Pons (tissue), 1 donor: Measurements from ENCODE around the gene TIMM8A.

Source experiments
- DNase-seq: peaks from one replicate; pipeline ENCODE4 v3.0.0-alpha.2; 2016; ENCODE audit warnings: low spot score

Gene TIMM8A

GRCh38 chrX:101348452-101349192, at the start of gene TIMM8A:
TSS of gene TIMM8A (minus strand) at chrX:101348742. CDS start at chrX:101348664, 78 bp downstream.
- peak; percentile 53 for DNase-seq

GRCh38 chrX:101397779-101398178, 49.2 kb upstream of the TIMM8A start:
- DNase-seq, result no peak

GRCh38 chrX:101395789-101396188, 47.2 kb upstream of the TIMM8A start:
- DNase-seq, result no peak

GRCh38 chrX:101394372-101394771, 45.8 kb upstream of the TIMM8A start:
- DNase-seq, result no peak

GRCh38 chrX:101393530-101394305, 45.2 kb upstream of the TIMM8A start:
- DNase-seq, result no peak

- DNase-seq, result no peak
Observed at GRCh38 chrX:101391831-101392230, 43.3 kb upstream of the TIMM8A start.

- peak; percentile 88 for DNase-seq
Observed at GRCh38 chrX:101390664-101391525, 42.4 kb upstream of the TIMM8A start, which contains the start of gene RPL36A. TSS of gene RPL36A (plus strand) at chrX:101391011. CDS start at chrX:101391044, 33 bp downstream.

- no peak for DNase-seq
Observed at GRCh38 chrX:101388604-101389003, 40.1 kb upstream of the TIMM8A start.

GRCh38 chrX:101386542-101386885, 38.0 kb upstream of the TIMM8A start:
- no peak for DNase-seq

GRCh38 chrX:101385795-101386541, 37.4 kb upstream of the TIMM8A start, which contains the start of gene BTK:
TSS of gene BTK (minus strand) at chrX:101386191. CDS start at chrX:101375284, 10,907 bp downstream.
- DNase-seq, result peak; percentile 39

GRCh38 chrX:101385026-101385684, 36.6 kb upstream of the TIMM8A start:
- no peak for DNase-seq

GRCh38 chrX:101383679-101384205, 35.2 kb upstream of the TIMM8A start:
- DNase-seq, result no peak

- DNase-seq, result no peak
Observed at GRCh38 chrX:101377547-101377946, 29.0 kb upstream of the TIMM8A start.

GRCh38 chrX:101370888-101371504, 22.5 kb upstream of the TIMM8A start:
- DNase-seq, result no peak

- no peak for DNase-seq
Observed at GRCh38 chrX:101369687-101370086, 21.1 kb upstream of the TIMM8A start.

- DNase-seq, result no peak
Observed at GRCh38 chrX:101368800-101369199, 20.3 kb upstream of the TIMM8A start.

- DNase-seq, result no peak
Observed at GRCh38 chrX:101365301-101365795, 16.8 kb upstream of the TIMM8A start.

- DNase-seq, result no peak
Observed at GRCh38 chrX:101362757-101363156, 14.2 kb upstream of the TIMM8A start.

- no peak for DNase-seq
Observed at GRCh38 chrX:101362116-101362515, 13.6 kb upstream of the TIMM8A start.

GRCh38 chrX:101360390-101360789, 11.8 kb upstream of the TIMM8A start:
- DNase-seq, result no peak
